Amniotic stem cell (primary cell): ENCODE results near the gene USE1.
"Not testable (repeated sequence)": the region's sequence is repeated elsewhere in the genome, so short reads cannot be mapped to it uniquely, and the experiment has no call there.

Experiments used
- DNase-seq: peaks from one replicate; lab custom pipeline; 2025; lab: John Stamatoyannopoulos, UW

USE1 gene

DNA sequence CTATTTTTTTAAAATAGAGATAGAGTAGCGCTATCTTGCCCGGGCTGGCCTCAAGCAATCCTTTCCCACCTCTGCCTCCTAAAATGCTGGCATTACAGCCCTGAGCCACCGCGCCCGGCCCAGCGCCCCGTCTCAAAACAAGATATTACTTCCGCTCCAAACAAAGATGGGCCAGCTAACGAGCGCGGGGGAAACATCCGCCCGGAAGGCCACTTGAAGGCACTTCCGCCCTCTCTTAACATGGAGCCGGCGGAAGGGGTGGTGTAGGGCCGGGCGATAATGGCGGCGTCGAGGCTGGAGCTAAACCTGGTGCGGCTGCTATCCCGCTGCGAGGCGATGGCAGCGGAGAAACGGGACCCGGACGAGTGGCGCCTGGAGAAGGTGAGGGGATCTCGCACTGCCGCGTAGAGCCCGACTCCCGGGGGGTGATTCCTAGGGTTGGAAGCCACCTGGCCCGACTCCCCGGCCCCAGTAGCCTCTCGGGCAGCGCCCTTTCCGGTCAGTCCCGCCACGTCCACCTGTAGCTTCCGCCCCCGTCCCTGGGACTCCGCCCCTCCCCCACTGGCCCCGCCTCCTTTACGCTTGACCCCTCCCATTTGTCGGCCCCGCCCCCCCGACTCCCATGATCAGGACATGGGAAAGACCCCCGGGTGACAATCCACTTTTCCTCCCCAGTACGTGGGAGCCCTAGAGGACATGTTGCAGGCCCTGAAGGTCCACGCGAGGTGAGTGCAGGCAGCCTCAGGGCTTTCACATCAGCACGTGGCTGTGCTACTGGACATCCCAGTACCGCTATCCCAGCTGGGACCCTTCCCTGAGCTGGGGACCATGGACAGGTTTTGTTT lies at the start of gene USE1:
Gene USE1 (plus strand): TSS at position 231 of the 845 bp plus-strand sequence. CDS start 49 bp downstream, at position 280.
- DNase-seq: peak; percentile 74

DNA sequence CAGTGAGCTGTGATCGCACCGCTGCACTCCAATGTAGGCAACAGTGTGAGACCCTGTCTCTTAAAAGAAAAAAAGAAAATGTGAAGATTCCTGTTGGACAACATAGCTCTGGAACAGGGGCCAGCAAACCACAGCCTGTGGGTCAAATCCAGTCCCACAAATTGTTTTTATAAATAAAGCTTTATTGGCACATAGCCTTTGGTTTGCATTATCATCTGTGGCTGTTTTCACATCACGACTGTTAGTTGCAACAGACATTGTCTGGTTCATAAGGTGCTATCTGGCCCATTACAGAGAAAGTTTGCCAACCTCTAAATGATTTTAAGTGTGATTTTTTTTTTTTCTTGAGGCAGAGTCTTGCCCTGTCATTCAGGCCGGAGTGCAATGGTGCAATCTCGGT lies 49.4 kb upstream of the USE1 start:
- no peak for DNase-seq

- DNase-seq: no peak
Measured at GRCh38 chr19:17170538-17171297, 44.4 kb upstream of the USE1 start.

DNA sequence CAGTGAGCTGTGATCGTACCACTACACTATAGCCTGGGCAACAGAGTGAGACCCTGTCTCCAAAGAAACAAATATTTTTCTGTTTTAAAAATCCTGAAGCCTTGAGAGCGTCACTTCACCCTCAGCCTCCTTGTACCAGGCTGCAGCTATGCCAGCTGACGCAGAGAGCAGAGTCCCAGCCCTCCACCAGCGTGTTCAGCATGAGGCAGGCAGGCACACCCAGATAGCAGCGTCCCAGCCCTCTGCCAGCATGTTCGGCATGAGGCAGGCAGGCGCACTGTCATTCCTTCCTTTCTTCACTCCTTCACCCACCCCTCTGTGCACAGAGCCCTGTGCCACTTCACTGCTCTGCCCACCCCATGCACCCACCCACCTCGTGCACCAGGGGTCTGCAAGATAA lies 43.3 kb upstream of the USE1 start:
- DNase-seq: no peak

- DNase-seq: no peak
Measured at GRCh38 chr19:17172624-17173345, 42.4 kb upstream of the USE1 start.

DNA sequence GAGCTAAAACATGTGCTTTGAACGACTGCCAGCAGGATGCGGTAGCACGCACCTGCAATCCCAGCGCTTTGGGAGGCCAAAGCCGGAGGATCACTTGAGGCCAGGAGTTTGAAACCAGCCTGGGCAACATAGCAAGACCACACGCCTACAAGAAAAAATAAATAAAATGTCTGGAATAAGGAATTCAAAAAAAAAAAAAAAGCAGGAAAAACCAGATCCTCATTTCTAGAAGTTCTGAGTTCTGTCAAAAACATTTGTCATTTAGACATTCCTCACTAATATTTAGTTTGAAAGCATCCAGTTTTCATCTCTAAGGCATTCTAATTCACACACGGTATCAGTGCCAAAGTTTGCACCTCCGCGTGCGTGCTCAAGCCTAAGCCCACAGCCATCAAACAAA lies 36.9 kb upstream of the USE1 start:
- no peak for DNase-seq

DNA sequence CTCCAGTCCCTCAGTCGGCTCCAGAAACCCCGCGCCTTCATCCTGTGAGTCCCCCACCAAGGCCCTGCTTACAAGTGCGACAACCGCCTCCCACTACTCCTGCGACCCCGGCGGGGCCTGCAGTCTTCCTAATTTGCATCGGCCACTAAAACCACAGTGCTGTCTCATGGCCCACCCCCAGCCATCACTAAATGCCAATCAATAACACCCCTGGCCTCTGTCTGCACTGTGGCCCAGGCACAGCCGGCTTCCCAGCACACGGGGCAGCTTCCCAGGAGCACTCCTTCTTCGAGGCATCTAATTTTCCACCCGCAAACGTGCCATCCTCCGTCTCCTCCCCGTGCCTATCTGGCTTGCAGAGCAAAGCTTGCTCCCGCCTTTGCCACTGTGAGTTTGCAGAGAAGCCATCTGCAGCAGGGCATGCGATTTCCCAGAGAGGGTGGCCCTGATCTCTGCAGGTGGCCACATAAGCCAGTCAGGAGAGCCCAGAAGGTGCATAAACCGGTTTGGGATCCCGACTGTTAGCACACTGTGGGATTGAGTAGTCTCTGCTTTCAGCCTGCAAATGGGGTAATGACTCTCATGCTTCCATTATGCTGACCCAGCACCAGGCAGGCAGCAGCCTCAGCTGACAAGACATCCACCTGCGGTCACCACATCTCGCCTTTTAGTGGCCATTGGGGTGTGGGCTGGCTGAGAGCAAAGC lies 34.0 kb upstream of the USE1 start:
- no peak for DNase-seq

DNA sequence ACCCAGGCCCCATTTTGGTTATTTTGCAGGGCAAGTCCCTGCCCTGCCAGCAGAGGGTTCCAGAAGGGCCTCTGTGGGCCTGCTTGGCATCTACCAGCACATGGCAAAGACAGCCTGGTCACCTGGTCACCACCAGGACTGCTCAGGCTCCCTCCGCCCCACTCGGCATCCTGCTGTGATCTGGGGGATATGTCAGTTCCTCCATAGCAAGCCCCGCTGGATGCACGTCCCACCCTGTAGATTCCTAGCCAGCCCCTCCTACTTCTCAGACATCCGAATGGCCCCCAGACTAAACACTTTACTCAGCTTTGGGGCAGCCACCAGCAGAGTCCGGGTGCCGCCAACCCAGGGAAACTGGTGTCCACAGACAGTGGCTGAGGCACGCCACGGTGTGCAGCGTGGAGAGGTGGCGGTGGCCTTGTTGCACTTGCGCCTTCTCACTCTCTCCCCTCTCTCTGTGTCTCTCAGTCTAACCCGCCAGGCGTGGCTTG lies 31.8 kb upstream of the USE1 start:
- DNase-seq: no peak

GRCh38 chr19:17183858-17184321 lies 31.3 kb upstream of the USE1 start:
- DNase-seq: no peak

DNA sequence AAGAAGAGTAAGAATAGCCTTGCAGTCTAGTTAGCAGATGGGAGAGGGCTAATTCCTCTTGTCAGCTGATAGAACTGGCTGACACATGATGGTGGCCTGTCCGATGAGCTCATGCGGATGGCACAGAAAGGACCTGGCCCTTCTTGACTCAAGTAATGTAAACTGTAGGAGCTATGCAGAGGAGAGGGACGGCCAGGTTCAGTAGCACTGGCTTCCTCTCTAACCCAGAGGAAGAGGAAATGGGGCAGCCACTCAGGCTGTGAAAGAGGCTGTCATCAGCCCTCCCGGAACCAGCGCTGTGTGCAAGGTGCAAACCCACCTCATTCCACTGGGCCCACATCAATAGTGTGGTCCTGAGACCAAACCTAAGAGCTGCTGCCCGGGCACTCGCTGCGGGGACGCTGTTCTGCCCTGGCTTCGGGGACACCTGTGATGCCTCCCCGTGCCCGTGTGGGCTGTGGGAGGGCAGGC lies 30.8 kb upstream of the USE1 start:
- no peak for DNase-seq

GRCh38 chr19:17185590-17185989 lies 29.6 kb upstream of the USE1 start:
- no peak for DNase-seq

DNA sequence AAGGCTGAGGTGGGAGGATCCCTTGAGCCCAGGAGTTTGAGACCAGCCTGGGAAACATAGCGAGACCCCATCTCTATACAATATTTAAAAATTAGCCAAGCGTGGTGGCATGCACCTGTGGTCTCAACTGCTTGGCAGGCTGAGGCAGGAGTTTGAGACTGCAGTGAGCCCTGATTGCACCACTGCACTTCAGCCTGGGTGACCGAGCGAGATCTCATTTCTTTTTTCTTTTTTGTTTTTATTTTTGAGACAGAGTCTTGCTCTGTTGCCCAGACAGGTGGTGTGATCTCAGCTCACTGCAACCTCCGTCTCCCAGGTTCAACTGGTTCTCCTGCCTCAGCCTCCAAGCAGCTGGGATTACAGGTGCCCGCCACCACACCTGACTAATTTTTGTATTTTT lies 23.4 kb upstream of the USE1 start:
- not testable (repeated sequence) for DNase-seq

- no peak for DNase-seq
Measured at GRCh38 chr19:17192751-17193150, 22.4 kb upstream of the USE1 start.

- DNase-seq: no peak
Measured at GRCh38 chr19:17194608-17195007, 20.5 kb upstream of the USE1 start.

DNA sequence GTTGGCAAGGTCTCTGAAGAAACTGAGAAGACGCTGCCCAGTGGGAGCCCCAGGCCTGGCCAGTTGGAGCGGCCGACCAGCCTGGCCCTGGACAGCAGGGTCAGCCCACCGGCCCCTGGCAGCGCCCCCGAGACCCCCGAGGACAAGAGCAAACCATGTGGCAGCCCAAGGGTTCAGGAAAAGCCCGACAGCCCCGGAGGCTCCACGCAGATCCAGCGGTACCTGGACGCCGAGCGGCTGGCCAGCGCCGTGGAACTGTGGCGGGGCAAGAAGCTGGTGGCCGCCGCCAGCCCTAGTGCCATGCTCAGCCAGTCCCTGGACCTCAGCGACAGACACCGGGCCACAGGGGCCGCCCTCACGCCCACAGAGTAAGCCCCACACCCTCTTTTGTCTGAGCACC lies 20.1 kb upstream of the USE1 start:
- DNase-seq: no peak

DNA sequence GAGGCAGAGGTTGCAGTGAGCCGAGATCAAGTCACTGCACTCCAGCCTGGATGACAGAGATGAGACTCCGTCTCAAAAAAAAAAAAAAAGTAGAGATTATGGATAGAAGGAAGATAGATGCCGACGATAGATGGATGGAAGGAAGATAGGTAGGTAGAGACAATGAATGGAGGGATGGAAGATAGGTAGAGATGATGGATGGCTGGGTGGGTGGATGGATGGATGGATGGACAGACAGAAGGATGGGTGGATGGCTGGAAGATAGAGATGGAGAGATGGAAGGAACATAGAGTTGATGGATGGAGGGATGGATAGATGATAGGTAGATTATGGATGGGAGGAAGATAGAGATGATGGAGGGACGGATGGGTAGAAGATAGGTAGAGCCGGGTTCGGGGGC lies 18.5 kb upstream of the USE1 start:
- DNase-seq: no peak

DNA sequence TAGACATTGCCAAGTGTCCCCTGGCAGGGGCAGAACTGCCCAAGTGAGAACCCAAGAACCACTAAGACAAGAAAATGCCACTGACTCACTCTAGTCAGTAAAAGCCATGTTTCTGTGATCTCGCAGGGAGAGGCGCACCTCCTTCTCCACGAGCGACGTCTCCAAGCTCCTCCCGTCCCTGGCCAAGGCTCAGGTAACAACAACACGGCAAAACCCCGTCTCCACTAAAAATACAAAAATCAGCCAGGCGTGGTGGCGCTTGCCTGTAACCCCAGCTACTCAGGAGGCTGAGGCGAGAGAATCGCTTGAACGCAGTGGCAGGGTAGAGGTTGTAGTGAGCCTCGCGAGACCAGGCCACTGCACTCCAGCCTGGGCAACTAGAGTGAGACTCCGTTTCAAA lies 17.5 kb upstream of the USE1 start:
- no peak for DNase-seq

DNA sequence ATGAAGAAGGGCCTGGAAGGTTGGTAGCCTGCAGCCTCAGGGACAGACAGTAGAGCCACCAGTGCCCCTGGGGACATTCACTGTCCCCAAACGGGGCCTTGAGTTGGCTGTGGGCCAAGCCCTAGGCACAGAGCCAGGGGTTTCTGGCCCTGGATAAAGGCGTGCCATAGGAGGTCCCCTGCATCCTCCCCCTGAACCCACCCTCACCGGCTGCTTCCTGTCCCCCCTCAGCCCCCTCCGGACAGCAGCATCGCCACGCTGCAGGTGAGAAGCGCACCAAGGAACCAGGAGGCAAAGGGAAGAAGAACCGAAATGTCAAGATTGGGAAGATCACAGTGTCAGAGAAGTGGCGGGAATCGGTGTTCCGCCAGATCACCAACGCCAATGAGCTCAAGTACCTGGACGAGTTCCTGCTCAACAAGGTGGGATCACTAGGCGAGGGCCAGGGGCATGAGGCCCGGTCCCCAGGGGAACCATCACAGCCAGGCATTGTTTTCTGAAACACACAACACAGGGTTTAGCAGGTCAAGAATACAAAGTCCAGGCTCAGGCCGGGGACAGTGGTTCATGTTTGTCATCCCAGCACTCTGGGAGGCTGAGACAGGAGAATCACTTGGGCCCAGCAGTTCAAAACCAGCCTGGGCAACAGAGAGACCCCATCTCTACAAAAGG lies 14.6 kb upstream of the USE1 start:
- DNase-seq: no peak

DNA sequence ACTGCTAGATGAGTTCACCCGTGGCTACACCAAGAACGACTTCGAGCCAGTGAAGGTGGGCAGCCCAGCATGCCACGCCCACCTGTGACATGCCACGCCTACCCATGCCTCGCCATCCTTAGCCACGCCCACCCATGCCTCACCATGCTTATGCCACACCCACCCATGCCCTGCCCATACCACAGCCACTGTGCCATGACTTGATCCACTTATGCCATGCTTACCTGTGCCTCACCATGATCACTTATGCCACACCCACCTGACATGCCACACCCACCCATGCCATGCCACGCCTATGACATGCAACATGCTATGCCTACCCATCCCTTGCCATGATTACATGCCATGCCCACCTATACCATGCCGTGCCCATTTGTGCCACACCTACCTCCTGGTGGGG lies 12.9 kb upstream of the USE1 start:
- no peak for DNase-seq

DNA sequence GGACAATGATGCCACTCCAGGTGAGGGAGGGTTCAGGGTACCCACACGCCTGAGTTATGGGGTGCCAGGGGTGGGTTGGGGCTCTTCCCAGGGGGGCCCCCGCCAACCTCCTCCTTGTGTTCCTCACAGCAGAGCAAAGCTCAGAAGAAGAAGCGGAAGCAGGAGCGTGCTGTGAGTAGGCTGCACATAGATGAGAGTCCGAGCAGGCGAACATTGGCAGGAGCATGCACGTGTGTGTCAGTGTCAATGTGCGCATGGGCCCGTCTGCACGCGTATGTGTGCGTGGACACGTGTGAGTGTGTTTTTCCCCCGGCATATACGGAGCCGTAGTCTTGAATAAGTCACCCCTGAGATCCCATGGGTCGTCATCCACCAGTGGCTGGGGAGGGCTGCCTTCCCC lies 12.4 kb upstream of the USE1 start:
- DNase-seq: no peak
